HepG2 (cell line): ENCODE results near the gene TANGO2. TPM values are rescaled to one million over a fixed set of nuclear protein-coding genes. Genes with fewer than 3 reads are reported as not detected.

Experiments used
- CBFB ChIP-seq: sonication (generic); formaldehyde crosslinking; IDR thresholded peaks from 2 replicates; pipeline ENCODE4 v1.4.0; 2020; ENCODE audit warnings: missing genetic modification reagents
- FOXJ3 ChIP-seq: sonication (generic); formaldehyde crosslinking; IDR thresholded peaks from 2 replicates; pipeline ENCODE4 v1.4.0; 2020; ENCODE audit warnings: missing genetic modification reagents, mild to moderate bottlenecking, borderline replicate concordance
- GABPA ChIP-seq, 2 experiments: IDR thresholded peaks; 2 replicates each; pipeline ENCODE4 v1.6.1; 2011 to 2016; ENCODE audit warnings: low read depth in 2 of 2, low read length in 1 of 2, missing biosample characterization in 1 of 2, missing genetic modification characterization in 1 of 2
- HDAC1 ChIP-seq: sonication (generic); formaldehyde crosslinking; IDR thresholded peaks from 2 replicates; pipeline ENCODE4 v1.5.1; 2020; ENCODE audit warnings: mild to moderate bottlenecking, missing genetic modification reagents
- HMGA1 ChIP-seq: sonication (generic); formaldehyde crosslinking; conservative IDR thresholded peaks from 2 replicates; pipeline ENCODE4 v1.4.0; 2020; ENCODE audit warnings: missing genetic modification reagents
- HNRNPK ChIP-seq: fragments of 200-400 bp; formaldehyde crosslinking; IDR thresholded peaks from 2 replicates; pipeline ENCODE4 v1.6.1; 2018; ENCODE audit warnings: low read length, low read depth, moderate library complexity, mild to moderate bottlenecking; ENCODE audit not compliant: poor library complexity, severe bottlenecking
- HNRNPLL ChIP-seq: fragments of 200-400 bp; formaldehyde crosslinking; IDR thresholded peaks from 2 replicates; pipeline ENCODE4 v1.6.1; 2017; ENCODE audit warnings: mild to moderate bottlenecking, low read depth, low read length; ENCODE audit not compliant: poor library complexity, severe bottlenecking
- HNRNPUL1 ChIP-seq: fragments of 200-400 bp; formaldehyde crosslinking; IDR thresholded peaks from 2 replicates; pipeline ENCODE4 v1.6.1; 2017; ENCODE audit warnings: low read depth, mild to moderate bottlenecking, low read length, moderate library complexity
- PHF8 ChIP-seq: sonication (generic); formaldehyde crosslinking; IDR thresholded peaks from 2 replicates; pipeline ENCODE4 v1.5.0; 2020; ENCODE audit warnings: missing genetic modification reagents
- POLR2G ChIP-seq: fragments of 200-400 bp; formaldehyde crosslinking; IDR thresholded peaks from 2 replicates; pipeline ENCODE4 v1.6.1; 2018; ENCODE audit warnings: mild to moderate bottlenecking, low read depth, low read length, moderate library complexity
- RBFOX2 ChIP-seq: fragments of 200-400 bp; formaldehyde crosslinking; IDR thresholded peaks from 2 replicates; pipeline ENCODE4 v1.6.1; 2017; ENCODE audit warnings: low read depth, mild to moderate bottlenecking, low read length
- SAP130 ChIP-seq: IDR thresholded peaks from 2 replicates; pipeline ENCODE4 v1.6.1; 2016; ENCODE audit warnings: low read depth
- SIN3A ChIP-seq: IDR thresholded peaks from 2 replicates; pipeline ENCODE4 v1.6.1; 2011; ENCODE audit warnings: low read depth, mild to moderate bottlenecking, control low read depth, low read length, borderline replicate concordance
- SP2 ChIP-seq: sonication (generic); formaldehyde crosslinking; IDR thresholded peaks from 2 replicates; pipeline ENCODE4 v1.5.1; 2020; ENCODE audit warnings: mild to moderate bottlenecking, missing genetic modification reagents
- TAF1 ChIP-seq: sonication (generic); formaldehyde crosslinking; IDR thresholded peaks from 2 replicates; pipeline ENCODE4 v1.4.0; 2020; ENCODE audit warnings: missing genetic modification reagents
- ZBTB38 ChIP-seq: sonication (generic); formaldehyde crosslinking; IDR thresholded peaks from 2 replicates; pipeline ENCODE4 v1.5.1; 2020; ENCODE audit warnings: mild to moderate bottlenecking, missing genetic modification reagents
- ZFP36 ChIP-seq: fragments of 150-350 bp; IDR thresholded peaks from 2 replicates; pipeline ENCODE4 v1.6.1; 2018; ENCODE audit warnings: borderline replicate concordance, low read length, low read depth; ENCODE audit not compliant: partially characterized antibody
- ZGPAT ChIP-seq: IDR thresholded peaks from 2 replicates; pipeline ENCODE4 v1.6.1; 2016; ENCODE audit warnings: mild to moderate bottlenecking
- ZNF234 ChIP-seq: sonication (generic); formaldehyde crosslinking; conservative IDR thresholded peaks from 2 replicates; pipeline ENCODE4 v1.5.1; 2020; ENCODE audit warnings: mild to moderate bottlenecking, missing genetic modification reagents
- polyA plus RNA-seq, 8 experiments: library from polyadenylated mRNA; depleted of rRNA in 3 of 8; stranded (reverse) in 7 of 8; unstranded in 1 of 8; fragments of >200 nt; fragmentation: Illumina TruSeq in 4 of 8; extraction: Trizol in 4 of 8; gene quantifications; 2 replicates each; pipeline versions ENCODE4 v1.2.1 to v1.2.3, GENCODE V29; 2011 to 2016; ENCODE audit warnings: low read depth in 4 of 8, missing spikeins in 1 of 8, mixed read lengths in 1 of 8; ENCODE audit not compliant: insufficient read depth in 1 of 8
- total RNA-seq, 5 experiments: library from RNA; depleted of rRNA; stranded (reverse); fragments of >200 nt; fragmentation: Illumina TruSeq; extraction: Trizol; gene quantifications; 2 replicates each; pipeline ENCODE4 v1.2.3, GENCODE V29; 2016; ENCODE audit warnings: low read depth in 1 of 5
- TF ChIP-seq, protein P1 (sequence below): sonication (generic); formaldehyde crosslinking; IDR thresholded peaks from 2 replicates; pipeline ENCODE4 v1.4.0; 2020; ENCODE audit warnings: missing genetic modification reagents
- TF ChIP-seq, protein P2 (sequence below): sonication (generic); formaldehyde crosslinking; IDR thresholded peaks from 2 replicates; pipeline ENCODE4 v1.4.0; 2020; ENCODE audit warnings: missing genetic modification reagents
- TF ChIP-seq, protein P3 (sequence below), 2 experiments: IDR thresholded peaks; 2 replicates each; pipeline ENCODE4 v1.6.1; 2011 to 2012; ENCODE audit warnings: low read length in 2 of 2, borderline replicate concordance in 1 of 2, low read depth in 1 of 2, mild to moderate bottlenecking in 1 of 2, moderate library complexity in 1 of 2

Gene TANGO2
- total and polyA plus RNA-seq, 2 of the 13 experiments (the other 11 are each of a cell fraction or from before 2014, with no cell fraction given) = 12.9 to 14.8 TPM

DNA sequence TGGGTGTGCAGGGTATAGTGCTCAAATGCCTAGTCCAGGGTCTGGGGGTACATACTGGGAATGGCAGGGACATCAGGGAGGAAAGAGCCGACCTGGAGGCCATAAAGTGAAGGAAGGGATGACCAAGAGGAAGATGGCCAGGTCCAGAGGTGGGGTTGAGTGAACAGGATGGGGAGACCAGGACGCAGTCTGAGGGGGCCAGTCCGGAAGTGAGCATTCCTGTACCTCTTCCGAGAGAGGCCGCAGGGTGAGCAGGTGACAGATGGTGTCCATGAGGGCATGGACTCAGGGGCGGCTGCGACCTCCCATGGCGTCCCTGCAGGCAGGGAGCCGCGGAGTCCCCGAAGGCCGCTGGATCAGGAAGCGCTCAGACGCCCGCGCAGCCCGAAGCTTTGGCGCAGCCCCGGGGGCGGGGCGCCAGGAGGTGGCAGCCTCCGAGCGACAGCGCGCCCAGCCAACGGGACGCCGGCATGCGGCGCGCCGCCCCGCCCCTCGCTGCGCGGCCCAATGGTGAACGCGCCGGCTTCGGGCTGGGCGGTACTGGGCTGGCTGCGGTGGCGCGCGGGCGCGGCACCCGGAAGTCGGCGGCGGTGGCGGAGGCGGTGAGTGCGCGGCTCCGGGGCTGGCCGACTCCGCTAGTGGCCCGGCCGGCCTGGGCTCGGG is at the start of gene TANGO2 (continued):
- peak; percentile 30; the same call in 1 of the 2 replicates for TF ChIP-seq ZGPAT (CRISPR knock-in tag)
- TF ChIP-seq HMGA1 (CRISPR knock-in tag) = no peak
- TF ChIP-seq SIN3A = peak; percentile 80; the same call in 1 of the 2 replicates
- TF ChIP-seq PHF8 (CRISPR knock-in tag) = peak; percentile 69
- peak; percentile 83 for TF ChIP-seq SAP130 (CRISPR knock-in tag)
- no peak for TF ChIP-seq ZNF234 (CRISPR knock-in tag)
- no peak for TF ChIP-seq FOXJ3 (CRISPR knock-in tag)
- peak; percentile 80 for TF ChIP-seq POLR2G
- TF ChIP-seq, protein P1, sequence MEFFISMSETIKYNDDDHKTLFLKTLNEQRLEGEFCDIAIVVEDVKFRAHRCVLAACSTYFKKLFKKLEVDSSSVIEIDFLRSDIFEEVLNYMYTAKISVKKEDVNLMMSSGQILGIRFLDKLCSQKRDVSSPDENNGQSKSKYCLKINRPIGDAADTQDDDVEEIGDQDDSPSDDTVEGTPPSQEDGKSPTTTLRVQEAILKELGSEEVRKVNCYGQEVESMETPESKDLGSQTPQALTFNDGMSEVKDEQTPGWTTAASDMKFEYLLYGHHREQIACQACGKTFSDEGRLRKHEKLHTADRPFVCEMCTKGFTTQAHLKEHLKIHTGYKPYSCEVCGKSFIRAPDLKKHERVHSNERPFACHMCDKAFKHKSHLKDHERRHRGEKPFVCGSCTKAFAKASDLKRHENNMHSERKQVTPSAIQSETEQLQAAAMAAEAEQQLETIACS (CRISPR knock-in tag) = peak; percentile 80
- TF ChIP-seq CBFB = 0 out of 2 replicates have a peak, but pooled peaks have one; percentile 5
- peak; percentile 77 for TF ChIP-seq HNRNPLL
- no peak for TF ChIP-seq HNRNPK
- TF ChIP-seq, protein P2, sequence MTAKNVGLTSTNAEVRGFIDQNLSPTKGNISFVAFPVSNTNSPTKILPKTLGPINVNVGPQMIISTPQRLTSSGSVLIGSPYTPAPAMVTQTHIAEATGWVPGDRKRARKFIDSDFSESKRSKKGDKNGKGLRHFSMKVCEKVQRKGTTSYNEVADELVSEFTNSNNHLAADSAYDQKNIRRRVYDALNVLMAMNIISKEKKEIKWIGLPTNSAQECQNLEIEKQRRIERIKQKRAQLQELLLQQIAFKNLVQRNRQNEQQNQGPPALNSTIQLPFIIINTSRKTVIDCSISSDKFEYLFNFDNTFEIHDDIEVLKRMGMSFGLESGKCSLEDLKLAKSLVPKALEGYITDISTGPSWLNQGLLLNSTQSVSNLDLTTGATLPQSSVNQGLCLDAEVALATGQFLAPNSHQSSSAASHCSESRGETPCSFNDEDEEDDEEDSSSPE (CRISPR knock-in tag) = 0 out of 2 replicates have a peak, but pooled peaks have one; percentile 18
- TF ChIP-seq, protein P3, sequence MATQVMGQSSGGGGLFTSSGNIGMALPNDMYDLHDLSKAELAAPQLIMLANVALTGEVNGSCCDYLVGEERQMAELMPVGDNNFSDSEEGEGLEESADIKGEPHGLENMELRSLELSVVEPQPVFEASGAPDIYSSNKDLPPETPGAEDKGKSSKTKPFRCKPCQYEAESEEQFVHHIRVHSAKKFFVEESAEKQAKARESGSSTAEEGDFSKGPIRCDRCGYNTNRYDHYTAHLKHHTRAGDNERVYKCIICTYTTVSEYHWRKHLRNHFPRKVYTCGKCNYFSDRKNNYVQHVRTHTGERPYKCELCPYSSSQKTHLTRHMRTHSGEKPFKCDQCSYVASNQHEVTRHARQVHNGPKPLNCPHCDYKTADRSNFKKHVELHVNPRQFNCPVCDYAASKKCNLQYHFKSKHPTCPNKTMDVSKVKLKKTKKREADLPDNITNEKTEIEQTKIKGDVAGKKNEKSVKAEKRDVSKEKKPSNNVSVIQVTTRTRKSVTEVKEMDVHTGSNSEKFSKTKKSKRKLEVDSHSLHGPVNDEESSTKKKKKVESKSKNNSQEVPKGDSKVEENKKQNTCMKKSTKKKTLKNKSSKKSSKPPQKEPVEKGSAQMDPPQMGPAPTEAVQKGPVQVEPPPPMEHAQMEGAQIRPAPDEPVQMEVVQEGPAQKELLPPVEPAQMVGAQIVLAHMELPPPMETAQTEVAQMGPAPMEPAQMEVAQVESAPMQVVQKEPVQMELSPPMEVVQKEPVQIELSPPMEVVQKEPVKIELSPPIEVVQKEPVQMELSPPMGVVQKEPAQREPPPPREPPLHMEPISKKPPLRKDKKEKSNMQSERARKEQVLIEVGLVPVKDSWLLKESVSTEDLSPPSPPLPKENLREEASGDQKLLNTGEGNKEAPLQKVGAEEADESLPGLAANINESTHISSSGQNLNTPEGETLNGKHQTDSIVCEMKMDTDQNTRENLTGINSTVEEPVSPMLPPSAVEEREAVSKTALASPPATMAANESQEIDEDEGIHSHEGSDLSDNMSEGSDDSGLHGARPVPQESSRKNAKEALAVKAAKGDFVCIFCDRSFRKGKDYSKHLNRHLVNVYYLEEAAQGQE (IDR thresholded peaks at IDR 0.05; ENCODE audit: borderline replicate concordance in 1 of 2, low read depth in 1 of 2, low read length in 2 of 2) = no peak
- peak; percentile 92 for TF ChIP-seq SP2 (CRISPR knock-in tag)
- no peak for TF ChIP-seq HNRNPUL1
- TF ChIP-seq GABPA (IDR thresholded peaks at IDR 0.05; ENCODE audit: low read depth, low read length) = peak; percentile 53
- TF ChIP-seq GABPA (CRISPR knock-in tag; IDR thresholded peaks at IDR 0.05; ENCODE audit: low read depth) = peak; percentile 33; the same call in 1 of the 2 replicates
- TF ChIP-seq HDAC1 = peak; percentile 43; the same call in 1 of the 2 replicates
- no peak for TF ChIP-seq ZFP36
- TF ChIP-seq ZBTB38 (CRISPR knock-in tag) = peak; percentile 7; the same call in 1 of the 2 replicates
- peak; percentile 69 for TF ChIP-seq TAF1 (CRISPR knock-in tag)
- TF ChIP-seq RBFOX2 = peak; percentile 76
